Parathyroid adenoma (tissue), 2 donors: ENCODE results near the gene MINDY4.

ENCODE experiments used
- H2AFZ ChIP-seq: fragments of 300-600 bp; sonication (generic); one replicate; pipeline ENCODE4 v1.7.0; 2017; ENCODE audit warnings: antibody characterized with exemption, mild to moderate bottlenecking
- H3K27ac ChIP-seq: fragments of 300-600 bp; sonication (generic); one replicate; pipeline ENCODE4 v1.7.0; 2017
- H3K27me3 ChIP-seq: fragments of 300-600 bp; sonication (generic); one replicate; pipeline ENCODE4 v1.7.0; 2017; ENCODE audit warnings: low read length; ENCODE audit not compliant: control insufficient read depth, insufficient read depth
- H3K36me3 ChIP-seq: fragments of 300-600 bp; sonication (generic); one replicate; pipeline ENCODE4 v1.7.0; 2017; ENCODE audit warnings: low read length; ENCODE audit not compliant: control insufficient read depth, insufficient read depth
- H3K4me1 ChIP-seq: fragments of 300-600 bp; sonication (generic); one replicate; pipeline ENCODE4 v1.7.0; 2017; ENCODE audit warnings: control low read depth
- H3K4me2 ChIP-seq: fragments of 300-600 bp; sonication (generic); one replicate; pipeline ENCODE4 v1.7.0; 2017; ENCODE audit warnings: low read length
- H3K4me3 ChIP-seq: fragments of 300-600 bp; sonication (generic); one replicate; pipeline ENCODE4 v1.7.0; 2017; ENCODE audit warnings: low read depth, low read length
- H3K79me2 ChIP-seq: fragments of 300-600 bp; sonication (generic); one replicate; pipeline ENCODE4 v1.7.0; 2017; ENCODE audit warnings: control low read depth
- H3K9ac ChIP-seq: fragments of 300-600 bp; sonication (generic); one replicate; pipeline ENCODE4 v1.7.0; 2017; ENCODE audit warnings: mild to moderate bottlenecking
- H3K9me3 ChIP-seq: fragments of 300-600 bp; sonication (generic); one replicate; pipeline ENCODE4 v1.7.0; 2017; ENCODE audit warnings: low read length; ENCODE audit not compliant: control insufficient read depth
- CTCF ChIP-seq: fragments of 300-600 bp; sonication (generic); IDR thresholded peaks from one replicate; pipeline ENCODE4 v1.7.0; 2017; ENCODE audit warnings: antibody characterized with exemption, mild to moderate bottlenecking
- donor health status: primary hyperparathyroidism.

Gene MINDY4

GRCh38 chr7:30726296-30727006 is 44.8 kb upstream of the MINDY4 start:
- H3K27ac ChIP-seq = no peak overlapping the region
- H2AFZ ChIP-seq = no peak overlapping the region
- no peaks in the 10 kb centered on the region for H3K36me3 ChIP-seq
- H3K79me2 ChIP-seq = no peaks in the 10 kb centered on the region
- H3K4me1 ChIP-seq = no peaks in the 10 kb centered on the region
- no peaks in the 10 kb centered on the region for H3K27me3 ChIP-seq
- no peak for TF ChIP-seq CTCF
- H3K9ac ChIP-seq = no peak overlapping the region
- no peaks in the 10 kb centered on the region for H3K9me3 ChIP-seq
- no peak overlapping the region for H3K4me2 ChIP-seq
- H3K4me3 ChIP-seq = no peak overlapping the region

GRCh38 chr7:30727061-30727945 is 43.9 kb upstream of the MINDY4 start:
- Histone ChIP-seq H3K27ac (no peak overlapping the region), H3K4me1 (no peaks in the 10 kb centered on the region), H3K27me3 (no peaks in the 10 kb centered on the region), H2AFZ (no peak overlapping the region), H3K36me3 (no peaks in the 10 kb centered on the region), H3K4me3 (no peak overlapping the region), H3K9ac (no peak overlapping the region), H3K9me3 (no peaks in the 10 kb centered on the region), H3K79me2 (no peaks in the 10 kb centered on the region), H3K4me2 (no peak overlapping the region)
- TF ChIP-seq CTCF = no peak

GRCh38 chr7:30728591-30729100 is 42.6 kb upstream of the MINDY4 start:
- Histone ChIP-seq H3K79me2 (no peaks in the 10 kb centered on the region), H2AFZ (no peak overlapping the region), H3K9me3 (no peaks in the 10 kb centered on the region), H3K4me2 (no peak overlapping the region), H3K4me1 (no peaks in the 10 kb centered on the region), H3K27me3 (no peaks in the 10 kb centered on the region), H3K27ac (no peak overlapping the region), H3K36me3 (no peaks in the 10 kb centered on the region), H3K9ac (no peak overlapping the region), H3K4me3 (no peak overlapping the region)
- no peak for TF ChIP-seq CTCF

DNA sequence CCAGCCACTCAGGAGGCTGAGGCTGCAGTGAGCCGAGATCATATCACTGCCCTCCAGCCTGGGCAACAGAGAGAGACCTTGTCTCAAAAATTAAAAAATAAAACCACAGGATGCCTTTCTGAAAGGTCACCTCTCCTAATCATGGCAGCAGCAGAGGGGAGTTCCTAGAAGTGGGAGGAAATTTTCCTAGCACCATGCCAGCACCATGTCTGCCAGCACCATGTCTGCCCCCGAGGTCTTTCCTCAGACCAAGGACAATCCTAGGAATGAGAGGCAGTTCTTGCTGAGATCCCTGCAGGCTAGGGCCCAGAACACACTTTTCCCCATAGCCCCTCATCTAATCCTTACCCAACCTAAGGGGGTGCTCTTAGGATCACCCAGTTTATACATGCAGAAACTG is 41.6 kb upstream of the MINDY4 start:
- no peaks in the 10 kb centered on the region for H3K36me3 ChIP-seq
- no peaks in the 10 kb centered on the region for H3K9me3 ChIP-seq
- no peaks in the 10 kb centered on the region for H3K4me1 ChIP-seq
- no peak overlapping the region for H2AFZ ChIP-seq
- no peaks in the 10 kb centered on the region for H3K79me2 ChIP-seq
- H3K4me2 ChIP-seq = no peak overlapping the region
- no peak overlapping the region for H3K4me3 ChIP-seq
- no peaks in the 10 kb centered on the region for H3K27me3 ChIP-seq
- no peak for TF ChIP-seq CTCF
- H3K9ac ChIP-seq = no peak overlapping the region
- H3K27ac ChIP-seq = no peak overlapping the region
